Osteoblast (primary cell): ENCODE data around the gene LEF1. TPM values are rescaled to one million over a fixed set of nuclear protein-coding genes. Genes with fewer than 3 reads are reported as not detected.

ENCODE experiments used
- DNase-seq: peaks from one replicate; pipeline ENCODE4 v3.0.0; 2011; ENCODE audit warnings: low spot score, mixed read lengths; ENCODE audit not compliant: insufficient read length; ENCODE audit errors: missing footprints
- H2AFZ ChIP-seq: 2 replicates; pipeline ENCODE4 v1.6.0; 2011; ENCODE audit warnings: mild to moderate bottlenecking, low read length
- H3K27ac ChIP-seq: 2 replicates; pipeline ENCODE4 v1.5.1; 2011; ENCODE audit warnings: mild to moderate bottlenecking, low read depth, low read length, moderate library complexity
- H3K27me3 ChIP-seq: 2 replicates; pipeline ENCODE4 v1.6.0; 2012; ENCODE audit warnings: mild to moderate bottlenecking, control low read depth, inconsistent platforms, low read length, moderate library complexity; ENCODE audit not compliant: insufficient read depth
- H3K36me3 ChIP-seq: 2 replicates; pipeline ENCODE4 v1.5.1; 2011; ENCODE audit warnings: mild to moderate bottlenecking, low read length, control low read depth, moderate library complexity; ENCODE audit not compliant: insufficient read depth
- H3K4me1 ChIP-seq: 2 replicates; pipeline ENCODE4 v1.5.1; 2011; ENCODE audit warnings: mild to moderate bottlenecking, low read length, control low read depth, moderate library complexity; ENCODE audit not compliant: insufficient read depth
- H3K4me2 ChIP-seq: 2 replicates; pipeline ENCODE4 v1.6.0; 2011; ENCODE audit warnings: mild to moderate bottlenecking, low read length; ENCODE audit not compliant: insufficient read depth
- H3K4me3 ChIP-seq: fragments of 200-600 bp; sonication (generic); 3 replicates; pipeline ENCODE4 v1.5.1; 2012; ENCODE audit warnings: mild to moderate bottlenecking, low read length, inconsistent platforms; ENCODE audit not compliant: insufficient read depth
- H3K79me2 ChIP-seq: 2 replicates; pipeline ENCODE4 v1.6.0; 2012; ENCODE audit warnings: mild to moderate bottlenecking, low read length, control low read depth, inconsistent platforms; ENCODE audit not compliant: insufficient read depth
- H3K9me3 ChIP-seq: 2 replicates; pipeline ENCODE4 v1.5.1; 2011; ENCODE audit warnings: low read depth, low read length, control low read depth
- H4K20me1 ChIP-seq: 2 replicates; pipeline ENCODE4 v1.6.0; 2012; ENCODE audit warnings: mild to moderate bottlenecking, low read length, control low read depth; ENCODE audit not compliant: insufficient read depth
- CTCF ChIP-seq: IDR thresholded peaks from 2 replicates; pipeline ENCODE4 v1.5.1; 2011; ENCODE audit warnings: mild to moderate bottlenecking, low read depth, low read length, moderate library complexity; ENCODE audit errors: extremely low read depth
- total RNA-seq: library from RNA; depleted of rRNA; stranded (reverse); fragments of >200 nt; gene quantifications from 2 replicates; pipeline ENCODE4 v1.2.3, GENCODE V29; 2012

The LEF1 gene
- total RNA-seq, 1 donor: 5.8 TPM

GRCh38 chr4:108107101-108107500, 61.6 kb downstream of the LEF1 start:
- no peak overlapping the region for H3K4me3 ChIP-seq
- TF ChIP-seq CTCF: no peak
- H2AFZ ChIP-seq: no peak overlapping the region
- no peaks in the 10 kb centered on the region for H3K9me3 ChIP-seq
- DNase-seq: no peak
- H4K20me1 ChIP-seq: no peaks in the 10 kb centered on the region
- no peak overlapping the region for H3K27ac ChIP-seq
- no peaks in the 10 kb centered on the region for H3K4me1 ChIP-seq
- no peaks in the 10 kb centered on the region for H3K36me3 ChIP-seq
- no peaks in the 10 kb centered on the region for H3K27me3 ChIP-seq
- no peak overlapping the region for H3K4me2 ChIP-seq
- no peaks in the 10 kb centered on the region for H3K79me2 ChIP-seq

GRCh38 chr4:108106186-108106585, 62.5 kb downstream of the LEF1 start:
- H3K36me3 ChIP-seq: no peaks in the 10 kb centered on the region
- no peak for DNase-seq
- H3K9me3 ChIP-seq: no peaks in the 10 kb centered on the region
- no peaks in the 10 kb centered on the region for H4K20me1 ChIP-seq
- H3K27ac ChIP-seq: no peak overlapping the region
- no peak for TF ChIP-seq CTCF
- H3K4me1 ChIP-seq: no peaks in the 10 kb centered on the region
- H3K4me2 ChIP-seq: no peak overlapping the region
- H2AFZ ChIP-seq: no peak overlapping the region
- no peak overlapping the region for H3K4me3 ChIP-seq
- H3K79me2 ChIP-seq: no peaks in the 10 kb centered on the region
- H3K27me3 ChIP-seq: no peaks in the 10 kb centered on the region

- TF ChIP-seq CTCF: no peak
- Histone ChIP-seq H3K9me3 (no peaks in the 10 kb centered on the region), H3K4me2 (no peak overlapping the region), H4K20me1 (no peaks in the 10 kb centered on the region), H3K4me1 (no peaks in the 10 kb centered on the region), H3K27ac (no peak overlapping the region), H3K27me3 (no peaks in the 10 kb centered on the region), H2AFZ (no peak overlapping the region), H3K79me2 (no peaks in the 10 kb centered on the region), H3K36me3 (no peaks in the 10 kb centered on the region), H3K4me3 (no peak overlapping the region)
- DNase-seq: no peak
These were observed 65.5 kb downstream of the LEF1 start for GRCh38 chr4:108103099-108103862.

GRCh38 chr4:108100827-108101226, 67.9 kb downstream of the LEF1 start:
- no peak overlapping the region for H3K4me2 ChIP-seq
- TF ChIP-seq CTCF: no peak
- no peaks in the 10 kb centered on the region for H3K9me3 ChIP-seq
- no peak for DNase-seq
- H3K27me3 ChIP-seq: no peaks in the 10 kb centered on the region
- no peaks in the 10 kb centered on the region for H3K79me2 ChIP-seq
- H4K20me1 ChIP-seq: no peaks in the 10 kb centered on the region
- no peaks in the 10 kb centered on the region for H3K4me1 ChIP-seq
- no peak overlapping the region for H3K4me3 ChIP-seq
- no peak overlapping the region for H2AFZ ChIP-seq
- no peak overlapping the region for H3K27ac ChIP-seq
- no peaks in the 10 kb centered on the region for H3K36me3 ChIP-seq
